Right renal cortex interstitium (tissue), 3 donors: ENCODE measurements around the gene SLC27A3. TPM values are rescaled to one million over a fixed set of nuclear protein-coding genes. Genes with fewer than 3 reads are reported as not detected.
"Not testable (repeated sequence)": the region's sequence is repeated elsewhere in the genome, so short reads cannot be mapped to it uniquely, and the experiment has no call there.

Source experiments
- DNase-seq, 3 donors: peaks; one replicate each; pipeline ENCODE4 v3.0.0-alpha.2; 2013; ENCODE audit warnings: low read depth in 3 of 3, low spot score in 2 of 3
- polyA plus RNA-seq, 3 donors: library from polyadenylated mRNA; unstranded; fragments of 120-200 nt; gene quantifications; one replicate each; pipeline ENCODE4 v1.2.1, GENCODE V29; 2013; ENCODE audit not compliant: insufficient read length in 3 of 3

Gene SLC27A3
- polyA plus RNA-seq, 3 donors: 31.5 to 33.3 (median 33.0) TPM

- DNase-seq: no peak
Observed at GRCh38 chr1:153779781-153780541, 4.8 kb downstream of the SLC27A3 start.

DNA sequence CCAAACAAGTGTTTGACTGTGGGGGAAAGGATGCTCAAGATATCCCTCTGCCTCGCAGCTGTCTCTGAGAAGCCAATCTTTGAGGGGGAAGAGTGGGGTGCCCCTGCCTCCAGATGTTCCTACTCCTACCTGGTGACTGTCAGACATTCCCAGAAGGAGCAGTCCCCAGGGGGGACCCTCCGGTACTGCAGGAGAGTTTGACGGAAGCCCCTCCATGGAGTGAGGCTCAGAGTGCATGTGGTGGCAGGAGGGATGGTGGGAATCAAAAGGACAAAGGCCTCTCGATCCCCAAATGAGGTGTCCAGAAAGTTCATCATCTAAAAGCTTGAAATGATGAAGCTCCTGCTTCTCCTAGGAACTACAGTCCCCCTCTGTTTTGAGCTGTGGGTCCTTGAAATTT, 5.3 kb downstream of the SLC27A3 start:
- DNase-seq: no peak

DNA sequence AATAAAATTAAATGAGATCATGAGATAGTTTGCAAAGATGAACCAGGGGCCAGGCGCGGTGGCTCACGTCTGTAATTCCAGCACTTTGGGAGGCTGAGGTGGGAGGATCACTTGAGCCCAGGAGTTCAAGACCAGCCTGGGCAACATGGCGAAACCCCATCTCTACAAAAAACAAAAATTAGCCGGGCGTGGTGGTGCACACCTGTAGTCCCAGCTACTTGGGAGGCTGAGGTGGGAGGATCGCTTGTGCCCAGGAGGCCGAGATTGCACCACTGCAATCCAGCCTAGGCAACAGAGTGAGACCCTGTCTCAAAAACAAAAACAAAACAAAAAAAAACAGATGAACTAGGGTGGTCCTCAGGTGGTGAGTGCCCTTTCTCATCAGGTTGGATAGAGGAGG, 7.4 kb downstream of the SLC27A3 start:
- DNase-seq: not testable (repeated sequence)

DNA sequence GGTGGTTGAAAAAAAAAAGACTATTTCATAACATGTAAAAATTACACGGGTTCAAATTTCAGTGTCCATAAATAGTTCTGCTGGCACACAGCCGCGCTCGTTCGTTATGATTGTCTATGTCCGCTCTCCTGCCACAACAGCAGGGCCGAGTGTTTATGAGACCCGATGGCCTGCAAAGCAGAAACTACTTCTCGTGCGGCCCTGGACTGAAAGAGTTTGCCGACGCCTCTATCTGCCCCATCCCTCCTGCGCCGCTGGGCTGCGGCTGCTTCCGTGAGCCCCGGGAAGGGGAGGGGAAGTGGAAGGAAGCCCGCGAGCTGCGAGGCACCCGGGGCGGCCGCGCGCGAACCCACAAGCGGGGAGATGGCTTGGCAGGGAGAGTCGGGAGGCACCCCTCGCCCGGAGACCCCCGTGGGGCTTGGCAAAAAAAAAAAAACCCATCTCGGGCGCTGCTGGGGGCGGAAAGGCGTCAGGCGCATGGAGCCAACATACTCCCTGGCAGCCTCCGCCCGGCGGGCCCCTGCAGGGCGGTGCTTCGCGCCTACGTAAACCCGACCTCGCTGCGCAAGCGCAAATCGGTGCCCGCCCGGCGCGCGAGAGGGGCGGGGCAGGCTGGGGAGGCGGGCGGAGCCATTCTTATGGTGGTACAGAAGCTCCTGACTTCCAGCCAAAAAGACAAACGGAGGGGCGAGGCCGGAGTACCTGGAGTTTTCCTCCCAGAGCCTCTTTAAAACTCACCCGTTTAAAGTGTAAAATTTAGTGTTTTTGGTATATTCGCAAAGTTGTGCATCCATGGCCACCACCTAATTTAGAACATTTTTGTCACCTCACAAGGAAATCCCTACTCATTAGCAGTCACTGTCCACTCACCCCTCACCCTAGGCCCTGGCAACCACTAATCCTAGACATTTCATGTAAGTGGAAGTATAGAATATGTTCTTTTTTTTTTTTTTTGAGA, 8.3 kb downstream of the SLC27A3 start:
- peak in 2 of 3 donors; percentile 79 to 81 for DNase-seq

DNA sequence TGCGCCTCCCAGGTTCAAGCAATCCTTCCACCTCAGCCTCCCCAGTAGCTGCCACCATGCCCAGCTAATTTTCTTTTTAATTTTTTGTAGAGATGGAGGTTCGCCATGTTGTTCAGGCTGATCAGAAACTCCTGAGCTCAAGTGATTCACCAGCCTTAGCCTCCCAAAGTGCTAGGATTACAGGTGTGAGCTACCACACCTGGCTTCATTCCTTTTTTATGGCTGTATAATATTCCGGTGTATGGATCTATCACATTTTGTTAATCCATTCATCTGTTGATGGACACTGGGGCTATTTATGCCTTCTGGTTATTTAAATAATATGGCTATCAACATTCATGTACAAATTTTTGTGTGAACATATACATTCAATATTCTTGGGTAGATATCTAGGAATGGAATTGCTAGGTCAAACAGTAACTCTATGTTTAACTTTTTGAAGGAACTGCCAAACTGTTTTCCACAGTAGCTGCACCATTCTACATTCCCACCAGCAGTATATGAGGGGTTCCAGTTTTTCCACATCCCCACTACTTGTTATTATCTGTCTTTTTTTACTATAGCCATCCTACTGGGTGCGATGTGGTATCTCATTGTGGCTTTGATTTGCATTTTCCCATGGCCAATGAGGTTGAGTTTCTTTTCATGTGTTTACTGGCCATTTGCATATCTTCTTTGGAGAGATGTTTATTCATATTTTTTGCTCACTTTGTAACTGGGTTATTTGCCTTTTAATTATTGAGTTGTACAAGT, 11.0 kb downstream of the SLC27A3 start:
- DNase-seq: no peak

DNA sequence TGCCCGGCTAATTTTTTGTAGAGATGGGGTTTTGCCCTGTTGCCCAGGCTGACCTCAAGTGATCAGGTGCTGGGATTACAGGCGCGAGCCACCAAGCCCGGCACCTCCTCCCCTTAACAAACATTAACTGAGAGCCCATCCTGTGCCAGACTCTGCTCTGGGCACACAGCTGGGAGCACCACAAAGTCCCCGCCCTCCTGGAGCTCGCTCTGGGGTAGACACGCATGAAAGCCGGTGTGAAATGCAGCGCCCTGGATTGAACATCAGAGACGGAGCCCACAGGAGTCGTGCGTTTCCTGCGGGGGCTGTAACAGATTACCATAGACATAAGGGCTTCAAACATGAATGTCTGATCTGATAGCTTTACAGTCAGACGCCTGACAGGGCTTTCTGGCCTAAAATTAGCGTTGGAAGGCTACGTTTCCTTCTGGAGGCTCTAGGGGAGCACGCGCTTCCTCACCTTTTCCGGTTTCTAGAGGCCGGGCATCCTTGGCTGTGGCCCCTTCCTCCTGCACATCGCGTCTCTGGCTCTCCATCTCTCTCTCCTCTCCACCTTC, 14.3 kb downstream of the SLC27A3 start:
- no peak for DNase-seq

DNA sequence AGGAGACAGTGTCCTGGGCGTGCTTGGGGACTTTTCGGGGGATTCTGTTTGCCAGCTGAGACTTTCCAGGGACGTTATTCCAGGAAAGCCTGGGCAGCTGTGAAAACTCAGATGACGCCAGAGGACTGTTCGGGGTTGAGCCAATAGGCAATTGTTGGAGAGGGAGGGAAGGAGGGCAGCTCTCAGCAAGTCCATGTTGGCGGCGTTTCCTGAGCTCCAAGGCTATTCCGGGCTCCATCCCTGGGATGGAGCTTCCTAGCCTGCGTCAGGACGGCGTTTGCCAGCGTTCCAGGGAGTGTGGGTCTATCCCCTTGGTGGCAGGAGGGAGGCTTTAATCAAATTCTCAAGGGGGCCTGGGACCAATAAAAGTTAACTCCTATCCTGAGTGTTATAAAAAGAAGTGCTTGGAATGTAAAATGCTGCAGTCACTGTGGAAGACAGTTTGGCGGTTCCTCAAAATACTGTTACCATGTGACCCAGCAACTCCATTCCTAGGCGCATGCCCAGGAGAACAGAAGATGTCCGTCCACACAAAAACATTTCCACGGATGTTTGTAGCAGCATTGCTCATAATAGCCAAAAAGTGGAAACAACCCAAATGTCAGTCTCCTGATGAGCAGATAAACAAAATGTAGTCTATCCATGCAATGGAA, 15.2 kb downstream of the SLC27A3 start:
- DNase-seq: peak in 2 of 3 donors; percentile 78 to 81

GRCh38 chr1:153790966-153791647, 15.9 kb downstream of the SLC27A3 start:
- no peak for DNase-seq

- no peak for DNase-seq
Observed at GRCh38 chr1:153791648-153792253, 16.5 kb downstream of the SLC27A3 start.

DNA sequence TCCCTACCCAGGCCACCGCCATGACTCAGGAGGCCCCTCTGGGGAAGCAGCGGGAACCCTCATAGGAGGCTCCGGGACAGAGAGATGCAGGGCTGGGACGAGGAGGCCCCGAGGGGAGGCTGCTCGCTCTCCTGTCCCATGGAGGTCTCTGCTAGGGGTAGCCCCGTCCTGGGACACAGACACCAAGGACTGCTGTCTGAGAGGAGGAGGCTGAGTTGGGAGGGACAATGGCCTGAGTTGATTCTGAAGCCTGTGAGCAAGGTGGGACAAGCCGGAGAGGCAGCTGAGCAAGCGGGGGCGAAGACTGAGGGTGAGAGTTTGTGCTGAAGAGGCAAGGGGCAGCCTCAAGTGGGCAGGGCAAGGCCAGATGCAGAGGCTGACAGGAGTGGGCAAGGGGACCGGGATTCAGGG, 17.4 kb downstream of the SLC27A3 start:
- no peak for DNase-seq

DNA sequence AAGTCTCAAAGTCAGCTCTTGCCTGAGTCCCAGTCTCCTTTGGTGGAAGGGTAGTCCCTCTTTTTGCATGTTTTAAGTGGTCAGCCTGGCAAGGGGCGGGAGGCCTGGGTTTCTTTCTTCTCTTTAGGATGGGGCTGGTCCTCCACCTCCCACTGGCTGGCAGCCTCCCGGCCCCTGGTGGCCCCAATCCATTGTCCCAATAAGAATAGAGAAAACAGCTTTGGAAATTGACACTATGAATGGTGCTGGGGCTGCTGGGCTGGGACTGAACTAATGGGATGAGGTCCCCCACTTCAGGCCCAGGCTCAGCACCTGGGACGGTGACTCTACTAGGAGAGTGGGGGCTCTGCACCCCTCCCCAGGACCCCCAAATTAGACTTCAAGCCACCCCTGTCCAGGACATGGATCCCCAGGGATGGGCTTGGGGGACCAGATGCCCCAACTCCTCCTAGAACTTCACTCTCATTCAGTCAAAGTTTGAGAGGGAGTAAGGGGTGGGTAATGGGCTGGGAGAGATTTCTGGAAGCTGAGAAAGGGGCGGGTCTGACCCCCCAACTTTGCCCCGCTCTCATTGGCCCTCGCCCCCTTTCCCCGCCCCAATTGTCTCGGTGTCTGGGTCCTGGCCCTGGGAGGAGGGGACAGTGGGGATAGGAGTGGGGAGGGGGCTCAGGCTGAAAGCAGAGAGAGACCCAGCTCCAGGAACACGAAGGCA, 18.2 kb downstream of the SLC27A3 start:
- DNase-seq: no peak

DNA sequence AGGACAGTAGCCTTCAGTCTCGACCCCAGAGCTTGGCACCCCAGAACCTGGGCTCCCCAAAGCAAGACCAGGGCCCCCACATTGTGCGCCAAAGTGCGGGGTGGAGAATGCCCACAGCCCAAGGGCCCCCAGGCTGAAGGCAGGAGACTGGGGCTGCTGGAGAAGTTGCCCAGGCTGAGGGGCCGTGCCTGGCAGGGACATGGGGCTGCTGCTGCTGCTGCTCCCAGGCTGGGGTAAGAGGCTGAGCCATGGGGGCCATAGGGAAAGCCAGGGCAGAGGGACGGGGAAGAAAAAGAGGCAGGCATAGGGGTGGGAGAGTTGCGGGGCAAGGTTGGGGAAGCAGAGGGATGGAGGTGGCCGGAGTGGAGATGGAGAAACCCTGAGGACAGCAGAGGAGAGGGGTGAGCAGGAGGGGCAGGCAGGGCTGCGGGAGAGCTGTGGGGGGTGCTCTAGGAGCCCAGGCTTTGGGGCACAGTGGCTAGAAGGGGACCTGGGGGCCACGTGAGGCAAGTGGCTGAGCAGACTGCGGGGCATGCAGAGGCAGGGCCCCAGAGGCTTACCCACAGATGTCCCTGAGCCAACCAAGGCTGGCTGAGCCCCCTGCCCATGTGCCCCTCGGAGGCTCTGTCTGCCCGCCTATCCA, 18.9 kb downstream of the SLC27A3 start:
- no peak for DNase-seq

- DNase-seq: no peak
Observed at GRCh38 chr1:153794624-153795329, 19.6 kb downstream of the SLC27A3 start.

DNA sequence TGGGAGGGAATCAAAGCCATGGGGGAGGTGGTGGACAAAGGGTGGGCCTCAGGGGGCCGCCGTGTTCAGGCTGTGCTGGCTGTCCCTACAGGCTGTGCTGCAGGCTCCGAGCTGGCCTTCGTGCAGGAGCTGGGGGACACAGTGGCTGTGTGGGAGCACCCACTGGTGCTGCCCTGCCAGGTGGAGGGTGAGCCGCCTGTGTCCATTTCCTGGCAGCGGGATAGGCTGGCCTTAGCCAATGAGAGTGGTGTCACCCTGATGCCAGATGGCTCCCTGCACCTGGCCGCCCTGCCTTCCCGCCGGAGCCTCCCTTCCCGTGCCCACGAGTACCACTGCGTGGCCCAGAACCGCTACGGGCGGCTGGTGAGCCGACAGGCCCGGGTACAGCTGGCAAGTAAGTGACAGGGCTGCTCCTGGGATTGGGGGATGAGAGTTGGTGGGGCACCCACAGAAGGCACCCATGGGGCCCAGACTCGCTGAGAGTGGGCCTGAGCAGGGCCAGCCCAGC, 20.2 kb downstream of the SLC27A3 start:
- no peak for DNase-seq

DNA sequence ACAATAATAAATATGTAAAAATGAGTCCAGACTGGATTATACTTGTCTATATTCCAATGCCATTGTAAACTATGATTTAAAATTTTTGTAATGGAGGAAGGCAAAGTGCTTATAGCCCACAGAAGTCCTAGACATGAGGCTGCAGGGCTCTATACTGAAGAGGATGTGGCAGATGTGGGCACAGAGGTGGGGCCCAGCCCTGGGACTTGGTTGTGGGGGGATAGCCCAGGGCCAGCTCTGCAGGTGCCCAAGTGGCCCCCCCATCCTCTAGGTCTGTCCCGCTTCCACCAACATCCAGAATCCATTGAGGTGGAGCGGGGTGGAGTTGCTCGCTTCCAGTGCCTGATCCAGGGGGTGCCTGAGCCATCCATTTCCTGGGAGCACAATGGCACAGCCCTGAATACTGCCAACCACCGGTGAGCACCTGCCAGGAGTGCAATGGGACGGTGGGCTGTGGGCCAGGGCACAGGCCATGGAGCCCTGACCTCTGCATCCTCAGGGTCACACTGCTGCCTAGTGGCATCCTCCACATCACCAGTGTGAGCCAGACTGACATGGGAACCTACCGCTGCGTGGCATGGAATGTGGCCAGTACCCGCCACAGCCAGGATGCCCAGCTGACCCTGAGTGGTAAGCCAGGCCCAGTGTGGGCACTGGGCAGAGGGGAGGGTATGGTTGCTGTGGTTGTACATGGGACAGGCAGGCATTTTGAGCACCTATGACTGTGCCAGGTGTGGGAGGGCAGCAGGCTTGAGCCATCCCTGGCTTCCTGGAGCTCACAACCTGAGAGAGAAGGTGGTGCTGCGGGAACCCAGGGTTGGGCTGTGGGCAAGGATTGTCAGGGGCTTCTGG, 21.0 kb downstream of the SLC27A3 start:
- no peak for DNase-seq
